Measurements from ENCODE around the gene RAPGEF6.

GRCh38 chr5:131545845-131546244 is 89.2 kb downstream of the RAPGEF6 start:
- TF ChIP-seq, protein P1, sequence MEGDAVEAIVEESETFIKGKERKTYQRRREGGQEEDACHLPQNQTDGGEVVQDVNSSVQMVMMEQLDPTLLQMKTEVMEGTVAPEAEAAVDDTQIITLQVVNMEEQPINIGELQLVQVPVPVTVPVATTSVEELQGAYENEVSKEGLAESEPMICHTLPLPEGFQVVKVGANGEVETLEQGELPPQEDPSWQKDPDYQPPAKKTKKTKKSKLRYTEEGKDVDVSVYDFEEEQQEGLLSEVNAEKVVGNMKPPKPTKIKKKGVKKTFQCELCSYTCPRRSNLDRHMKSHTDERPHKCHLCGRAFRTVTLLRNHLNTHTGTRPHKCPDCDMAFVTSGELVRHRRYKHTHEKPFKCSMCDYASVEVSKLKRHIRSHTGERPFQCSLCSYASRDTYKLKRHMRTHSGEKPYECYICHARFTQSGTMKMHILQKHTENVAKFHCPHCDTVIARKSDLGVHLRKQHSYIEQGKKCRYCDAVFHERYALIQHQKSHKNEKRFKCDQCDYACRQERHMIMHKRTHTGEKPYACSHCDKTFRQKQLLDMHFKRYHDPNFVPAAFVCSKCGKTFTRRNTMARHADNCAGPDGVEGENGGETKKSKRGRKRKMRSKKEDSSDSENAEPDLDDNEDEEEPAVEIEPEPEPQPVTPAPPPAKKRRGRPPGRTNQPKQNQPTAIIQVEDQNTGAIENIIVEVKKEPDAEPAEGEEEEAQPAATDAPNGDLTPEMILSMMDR (optimal IDR thresholded peaks at IDR 0.05 in 1 of 3, IDR thresholded peaks at IDR 0.05 in 1 of 3, conservative IDR thresholded peaks at IDR 0.05 in 1 of 3; ENCODE audit: extremely low read depth in 1 of 3, insufficient read depth in 2 of 3, low read length in 3 of 3): no peak
- no peak for TF ChIP-seq EZH2 (IDR thresholded peaks at IDR 0.05; ENCODE audit: low read length)

Measured in keratinocyte (primary cell).